ENCODE results near the gene PTTG1.

The PTTG1 gene

DNA sequence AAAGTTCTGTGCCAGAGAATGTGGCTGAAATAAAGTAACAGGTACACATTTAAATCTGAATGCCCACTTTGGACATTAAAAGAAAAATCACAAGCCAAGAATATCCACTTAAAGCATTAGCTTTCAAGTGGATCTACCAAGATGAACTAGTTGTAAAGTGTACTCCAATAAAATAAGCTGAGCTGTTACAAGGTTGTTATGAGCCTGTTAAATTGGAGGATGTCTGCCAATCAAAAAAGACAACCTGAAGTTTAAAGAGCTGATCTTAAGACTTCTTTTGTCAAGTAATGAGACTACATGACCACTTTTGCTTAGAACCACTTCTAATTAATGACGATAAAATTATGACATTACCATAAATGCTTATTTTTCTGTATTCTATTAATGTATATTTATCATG, 24.2 kb upstream of the PTTG1 start:
- TF ChIP-seq CTCF (IDR thresholded peaks at IDR 0.05; ENCODE audit: low read depth, low read length), result no peak
- no peak for DNase-seq (ENCODE audit: extremely low read depth, low read depth)

- no peak for TF ChIP-seq CTCF (IDR thresholded peaks at IDR 0.05; ENCODE audit: low read depth, low read length)
- DNase-seq (ENCODE audit: extremely low read depth, low read depth), result no peak
Measured at GRCh38 chr5:160398806-160399205, 22.8 kb upstream of the PTTG1 start.

- peak; percentile 87 for DNase-seq (ENCODE audit: extremely low read depth, low read depth)
- no peak for TF ChIP-seq CTCF (IDR thresholded peaks at IDR 0.05; ENCODE audit: low read depth, low read length)
Measured at GRCh38 chr5:160399402-160400353, 22.0 kb upstream of the PTTG1 start, which contains the start of gene FAM200C. Gene FAM200C, minus strand, starts transcription at chr5:160400054. Its CDS starts 4,564 bp downstream, at chr5:160395490.

- DNase-seq (ENCODE audit: extremely low read depth, low read depth), result peak; percentile 90
- TF ChIP-seq CTCF (IDR thresholded peaks at IDR 0.05; ENCODE audit: low read depth, low read length), result no peak
Measured at GRCh38 chr5:160418561-160419457, 2.8 kb upstream of the PTTG1 start, which contains the start of gene SLU7. Gene SLU7, minus strand, starts transcription at chr5:160419081. Its CDS starts 3,787 bp downstream, at chr5:160415294.

- no peak for DNase-seq (ENCODE audit: extremely low read depth, low read depth)
- TF ChIP-seq CTCF (IDR thresholded peaks at IDR 0.05; ENCODE audit: low read depth, low read length), result no peak
Measured at GRCh38 chr5:160419458-160420330, 2.0 kb upstream of the PTTG1 start.

DNA sequence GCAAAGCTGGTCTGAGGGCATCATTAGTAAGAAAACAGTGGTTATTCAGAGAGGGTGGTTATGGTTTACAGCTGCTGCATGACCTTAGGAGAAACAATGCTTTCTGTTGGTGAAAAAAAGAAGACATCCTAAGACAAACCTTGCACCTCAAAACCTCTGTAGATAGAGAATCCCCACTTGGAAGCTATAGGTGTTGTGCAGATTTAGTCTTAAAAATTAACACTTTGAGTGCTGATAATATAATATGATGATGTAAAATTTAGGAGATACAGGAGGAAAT, 1.4 kb upstream of the PTTG1 start:
- no peak for DNase-seq (ENCODE audit: extremely low read depth, low read depth)
- TF ChIP-seq CTCF (IDR thresholded peaks at IDR 0.05; ENCODE audit: low read depth, low read length), result no peak
